Measurements from ENCODE around the gene EIF4G1.

GRCh38 chr3:184290331-184290730 lies 24.1 kb upstream of the EIF4G1 start:
- TF ChIP-seq POLR2AphosphoS5 (IDR thresholded peaks at IDR 0.05; ENCODE audit: borderline replicate concordance, low read depth, low read length) = no peak
- no peak for TF ChIP-seq EZH2 (IDR thresholded peaks at IDR 0.05)

Measured in SK-N-MC (cell line).